ENCODE measurements around the gene CPTP.

CPTP gene

GRCh38 chr1:1351511-1352427 is 27.2 kb downstream of the CPTP start:
- no peak for DNase-seq (ENCODE audit: low read depth)
- no peak overlapping the region for H3K4me3 ChIP-seq (ENCODE audit: low read depth, low read length)
- no peak for TF ChIP-seq CTCF (conservative IDR thresholded peaks at IDR 0.05; ENCODE audit: low read depth, low read length)

DNA sequence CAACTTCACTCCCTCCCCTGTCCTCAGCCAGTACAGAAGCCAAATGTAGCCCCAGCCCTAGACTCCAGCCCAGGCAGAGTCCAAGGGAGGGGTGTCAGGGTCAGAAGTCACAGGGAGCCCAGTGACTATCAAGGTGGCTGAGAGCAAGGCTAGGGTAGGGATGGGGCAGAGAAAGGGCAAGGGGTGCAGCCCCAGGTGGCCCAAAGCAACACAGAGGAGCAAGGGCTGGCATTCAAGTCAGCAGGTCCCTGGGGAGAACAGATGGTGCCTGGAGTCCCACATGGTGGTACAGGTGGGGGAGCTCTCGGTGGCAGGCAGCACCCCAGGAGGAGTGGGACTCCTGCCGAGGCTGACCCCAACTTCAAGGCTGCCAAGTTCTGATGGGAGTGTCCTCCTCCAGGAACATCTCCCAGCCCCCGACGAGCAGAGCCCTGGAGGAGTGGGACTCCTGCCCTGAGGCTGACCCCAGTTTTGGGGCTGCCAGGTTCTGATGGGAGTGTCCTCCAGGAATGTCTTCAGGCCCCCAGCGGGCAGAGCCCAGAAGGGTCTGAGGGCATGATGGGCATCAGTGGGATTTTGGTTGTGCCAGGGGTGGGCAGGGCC is 28.3 kb downstream of the CPTP start:
- no peak for DNase-seq (ENCODE audit: low read depth)
- TF ChIP-seq CTCF (conservative IDR thresholded peaks at IDR 0.05; ENCODE audit: low read depth, low read length) = no peak
- H3K4me3 ChIP-seq (ENCODE audit: low read depth, low read length) = no peak overlapping the region

GRCh38 chr1:1353389-1354151 is 29.0 kb downstream of the CPTP start:
- TF ChIP-seq CTCF (conservative IDR thresholded peaks at IDR 0.05; ENCODE audit: low read depth, low read length) = no peak
- no peak for DNase-seq (ENCODE audit: low read depth)
- no peak overlapping the region for H3K4me3 ChIP-seq (ENCODE audit: low read depth, low read length)

GRCh38 chr1:1354271-1355247 is 30.0 kb downstream of the CPTP start:
- H3K4me3 ChIP-seq (ENCODE audit: low read depth, low read length) = no peak overlapping the region
- DNase-seq (ENCODE audit: low read depth) = no peak
- TF ChIP-seq CTCF (conservative IDR thresholded peaks at IDR 0.05; ENCODE audit: low read depth, low read length) = no peak

GRCh38 chr1:1355416-1355815 is 30.8 kb downstream of the CPTP start:
- DNase-seq (ENCODE audit: low read depth) = peak; percentile 53
- no peak for TF ChIP-seq CTCF (conservative IDR thresholded peaks at IDR 0.05; ENCODE audit: low read depth, low read length)
- peak overlapping the region; percentile 37 for H3K4me3 ChIP-seq (ENCODE audit: low read depth, low read length)

DNA sequence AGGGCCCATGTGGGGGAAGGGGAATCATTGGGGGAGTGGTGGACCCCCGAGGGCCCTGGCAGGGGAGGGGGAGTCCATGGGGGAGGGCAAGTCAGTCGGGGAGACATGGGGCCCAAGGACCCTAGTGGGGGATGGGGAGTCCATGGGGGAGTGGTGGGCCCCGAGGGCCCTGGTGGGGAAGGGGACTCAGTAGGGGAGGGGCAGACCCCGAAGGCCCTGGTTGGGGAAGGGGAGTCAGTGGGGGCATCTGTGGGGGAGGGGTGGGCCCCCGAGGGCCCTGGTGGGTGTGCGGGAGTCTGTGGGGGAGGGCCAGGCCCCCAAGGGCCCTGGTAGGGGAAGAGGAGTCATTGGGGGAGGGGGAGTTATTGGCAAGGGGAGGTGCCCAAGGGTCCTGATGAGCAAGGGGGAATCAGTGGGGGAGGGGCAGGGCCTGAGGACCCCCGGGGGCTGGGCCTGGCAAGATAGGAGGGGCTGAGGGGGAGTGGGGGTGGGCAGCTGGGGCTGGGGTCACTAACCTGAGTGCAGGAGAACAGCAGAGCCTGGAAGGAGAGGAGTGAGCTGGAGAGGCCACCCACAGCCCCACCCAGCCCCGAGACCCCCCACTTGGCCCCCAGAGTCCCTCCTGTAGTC is 31.7 kb downstream of the CPTP start:
- DNase-seq (ENCODE audit: low read depth) = no peak
- H3K4me3 ChIP-seq (ENCODE audit: low read depth, low read length) = peak overlapping the region; percentile 62
- no peak for TF ChIP-seq CTCF (conservative IDR thresholded peaks at IDR 0.05; ENCODE audit: low read depth, low read length)

Measured in choroid plexus epithelial cell (primary cell).